HCT116 (cell line): Measurements from ENCODE around the gene ACER3. TPM values are rescaled to one million over a fixed set of nuclear protein-coding genes. Genes with fewer than 3 reads are reported as not detected.

Experiments
- ATAC-seq: fragments of 200-7000 bp; cut with Tn5 transposase; 2 replicates; pipeline ENCODE4 v1.9.1; 2020; ENCODE audit warnings: mild to moderate bottlenecking, moderate library complexity
- BruUV-seq: library from RNA; stranded (reverse); fragments of 400-500 nt; replicated peaks from 2 replicates; lab custom pipeline; 2021; lab: Mats Ljungman, UMichigan
- CTCF ChIA-PET: fragments of 300-600 bp; sonication (Branson Sonifier 250); formaldehyde crosslinking; loops from one replicate; lab custom pipeline; 2021; ENCODE audit warnings: antibody characterized with exemption; lab: Charles Lee
- POLR2A ChIA-PET: fragments of 300-600, 350-600 bp; sonication (Branson Sonifier 250); formaldehyde crosslinking; loops from one replicate; lab custom pipeline; 2021; ENCODE audit warnings: antibody characterized with exemption; lab: Charles Lee
- RAD21 ChIA-PET, 2 experiments: fragments of 300-600 bp; sonication (Branson Sonifier 250); formaldehyde crosslinking; loops; one replicate each; lab custom pipeline; 2023; ENCODE audit warnings: low total read pairs in 2 of 2; ENCODE audit not compliant: uncharacterized antibody in 2 of 2, unreplicated experiment in 2 of 2, low non-redundant PET in 1 of 2; lab: Charles Lee
- DNase-seq: peaks from one replicate; pipeline ENCODE4 v3.0.0-alpha.2; 2010; ENCODE audit warnings: low read depth, low spot score
- H2AFZ ChIP-seq: fragments of 200-600 bp; shearing (Covaris generic), sonication (generic); 2 replicates; pipeline ENCODE4 v1.6.1; 2017; ENCODE audit warnings: low read depth, mixed run types, mixed read lengths, antibody characterized with exemption, low read length; ENCODE audit not compliant: poor library complexity, severe bottlenecking
- H3K27ac ChIP-seq: 2 replicates; pipeline ENCODE4 v1.5.1; 2012; ENCODE audit warnings: low read depth, low read length
- H3K27me3 ChIP-seq: fragments of 200-600 bp; sonication (generic); 2 replicates; pipeline ENCODE4 v1.6.1; 2016; ENCODE audit warnings: mixed run types, low read length, mixed read lengths; ENCODE audit not compliant: insufficient read depth
- H3K36me3 ChIP-seq, 2 experiments: fragments of 200-500 bp in 1 of 2; fragments of 200-600 bp in 1 of 2; sonication (Bioruptor generic) in 1 of 2; sonication (generic) in 1 of 2; 2 replicates each; pipeline versions ENCODE4 v1.5.1 to v1.6.1; 2014 to 2016; ENCODE audit warnings: low read length in 2 of 2, inconsistent platforms in 1 of 2, mixed read lengths in 1 of 2, mixed run types in 1 of 2; ENCODE audit not compliant: insufficient read depth in 2 of 2, control insufficient read depth in 1 of 2
- H3K4me1 ChIP-seq, 2 experiments: fragments of 200-600 bp in 1 of 2; sonication (generic) in 1 of 2; 2 replicates each; pipeline versions ENCODE4 v1.5.1 to v1.6.1; 2012 to 2017; ENCODE audit warnings: low read length in 2 of 2, inconsistent platforms in 1 of 2, mild to moderate bottlenecking in 1 of 2, mixed read lengths in 1 of 2, mixed run types in 1 of 2, moderate library complexity in 1 of 2; ENCODE audit not compliant: insufficient read depth in 2 of 2, control insufficient read depth in 1 of 2
- H3K4me2 ChIP-seq: fragments of 200-600 bp; sonication (generic); 2 replicates; pipeline ENCODE4 v1.6.1; 2017; ENCODE audit warnings: mixed run types, low read length, mixed read lengths
- H3K4me3 ChIP-seq, 2 experiments: fragments of 200-600 bp in 1 of 2; sonication (generic) in 1 of 2; replicated peaks in 1 of 2; 2 replicates each; pipeline ENCODE4 v1.5.1; 2011 to 2016; ENCODE audit warnings: low read length in 2 of 2, control low read depth in 1 of 2, low read depth in 1 of 2, mild to moderate bottlenecking in 1 of 2, mixed read lengths in 1 of 2, mixed run types in 1 of 2
- H3K79me2 ChIP-seq: fragments of 200-600 bp; sonication (generic); 2 replicates; pipeline ENCODE4 v1.6.1; 2017; ENCODE audit warnings: mild to moderate bottlenecking, mixed run types, low read length, moderate library complexity, mixed read lengths; ENCODE audit not compliant: insufficient read depth
- H3K9ac ChIP-seq: fragments of 200-600 bp; sonication (generic); 2 replicates; pipeline ENCODE4 v1.6.1; 2016; ENCODE audit warnings: low read length, mixed read lengths
- H3K9me2 ChIP-seq: fragments of 200-600 bp; sonication (generic), shearing (Covaris generic); 2 replicates; pipeline ENCODE4 v1.6.1; 2017; ENCODE audit warnings: mixed run types, mild to moderate bottlenecking, moderate library complexity; ENCODE audit not compliant: insufficient read depth
- H3K9me3 ChIP-seq, 2 experiments: fragments of 200-500 bp in 1 of 2; fragments of 200-600 bp in 1 of 2; sonication (Bioruptor generic) in 1 of 2; sonication (generic) in 1 of 2; 2 replicates each; pipeline ENCODE4 v1.6.1; 2014 to 2017; ENCODE audit warnings: low read length in 2 of 2, mixed read lengths in 2 of 2, inconsistent platforms in 1 of 2, low read depth in 1 of 2, mild to moderate bottlenecking in 1 of 2, mixed run types in 1 of 2, moderate library complexity in 1 of 2; ENCODE audit not compliant: control insufficient read depth in 1 of 2, insufficient read depth in 1 of 2
- H4K20me1 ChIP-seq: fragments of 200-600 bp; sonication (generic), shearing (Covaris generic); 2 replicates; pipeline ENCODE4 v1.6.1; 2017; ENCODE audit warnings: mixed run types, mild to moderate bottlenecking, moderate library complexity; ENCODE audit not compliant: insufficient read depth
- CBX3 ChIP-seq: IDR thresholded peaks from 2 replicates; pipeline ENCODE4 v1.6.1; 2012; ENCODE audit warnings: low read depth
- CEBPB ChIP-seq: IDR thresholded peaks from 2 replicates; pipeline ENCODE4 v1.6.1; 2012; ENCODE audit warnings: low read depth
- EGR1 ChIP-seq: IDR thresholded peaks from 2 replicates; pipeline ENCODE4 v1.6.1; 2012; ENCODE audit warnings: low read depth
- ELF1 ChIP-seq: IDR thresholded peaks from 2 replicates; pipeline ENCODE4 v1.6.1; 2012; ENCODE audit warnings: low read depth, borderline replicate concordance
- EZH2 ChIP-seq: fragments of 200-600 bp; sonication (generic); IDR thresholded peaks from 2 replicates; pipeline ENCODE4 v1.6.1; 2017; ENCODE audit warnings: antibody characterized with exemption, mixed run types
- EZH2phosphoT487 ChIP-seq: fragments of 200-600 bp; IDR thresholded peaks from 2 replicates; pipeline ENCODE4 v1.6.1; 2018; ENCODE audit warnings: antibody characterized with exemption, borderline replicate concordance
- POLR2A ChIP-seq: IDR thresholded peaks from 2 replicates; pipeline ENCODE4 v1.7.0; 2011; ENCODE audit warnings: borderline replicate concordance; ENCODE audit not compliant: insufficient read depth, insufficient read length; ENCODE audit errors: extremely low read depth
- RAD21 ChIP-seq: IDR thresholded peaks from 2 replicates; pipeline ENCODE4 v1.6.1; 2012; ENCODE audit warnings: low read depth, mild to moderate bottlenecking
- SIN3A ChIP-seq: IDR thresholded peaks from 2 replicates; pipeline ENCODE4 v1.6.1; 2012; ENCODE audit warnings: low read depth
- SRF ChIP-seq: IDR thresholded peaks from 2 replicates; pipeline ENCODE4 v1.6.1; 2012; ENCODE audit warnings: low read depth
- ZFX ChIP-seq: fragments of 450-650 bp; IDR thresholded peaks from 2 replicates; pipeline ENCODE4 v1.6.1; 2017
- intact Hi-C: fragments of 100-400 bp; cut with micrococcal nuclease; formaldehyde crosslinking; loops from 2 replicates; pipeline ENCODE4 v1.10.0; 2022
- total RNA-seq: library from RNA; stranded (reverse); gene quantifications from one replicate; pipeline ENCODE4 v1.2.1, GENCODE V29; 2021; ENCODE audit not compliant: unreplicated experiment
- TF ChIP-seq, protein P1 (sequence below): IDR thresholded peaks from 2 replicates; pipeline ENCODE4 v1.6.1; 2012; ENCODE audit warnings: low read depth

Gene ACER3
- total RNA-seq, 1 experiment from 2014 or later = 19.1 TPM

DNA sequence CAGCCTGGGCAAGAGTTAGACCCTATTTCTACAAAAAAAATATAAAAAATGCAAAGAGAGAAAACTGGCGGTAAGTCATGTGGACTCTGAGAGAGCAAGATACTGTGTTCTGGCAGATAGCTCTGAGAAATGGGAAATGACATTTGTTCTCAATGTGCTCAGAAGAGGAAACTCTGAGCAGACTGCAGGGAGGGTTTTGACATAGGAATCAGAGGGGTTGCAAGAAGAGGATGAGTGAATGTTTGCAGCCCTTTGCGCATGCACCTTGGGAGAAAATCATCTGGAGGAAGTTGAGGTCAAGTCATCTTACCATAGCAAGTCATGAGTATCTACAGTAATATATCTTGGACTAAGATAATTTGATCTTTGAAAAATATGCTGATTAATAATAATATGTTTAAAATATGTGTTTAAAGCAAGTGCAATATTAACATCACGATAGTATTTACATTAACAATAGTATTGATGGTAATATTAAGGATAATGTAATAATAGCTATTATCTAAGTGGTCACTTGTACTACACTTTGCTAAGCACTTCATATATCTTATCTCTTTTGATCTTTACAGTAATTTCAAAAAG is 2.6 kb downstream of the ACER3 start:
- Histone ChIP-seq H3K79me2 (peaks cover 34% of the 10 kb centered on the region), H3K4me1 (peaks cover 7 to 16% of the 10 kb centered on the region in 2 experiments), H3K27ac (no peak overlapping the region), H3K9ac (no peak overlapping the region), H2AFZ (no peak overlapping the region), H3K27me3 (no peaks in the 10 kb centered on the region), H4K20me1 (no peaks in the 10 kb centered on the region), H3K36me3 (no peaks in the 10 kb centered on the region), H3K4me2 (no peak overlapping the region), H3K4me3 (no peak overlapping the region), H3K9me2 (no peaks in the 10 kb centered on the region), H3K9me3 (no peaks in the 10 kb centered on the region)
- TF ChIP-seq SRF = no peak
- no peak for TF ChIP-seq CBX3
- TF ChIP-seq EGR1 = no peak
- TF ChIP-seq ELF1 = no peak
- ChIA-PET CTCF (no interaction called here), RAD21 (no interaction called here), POLR2A (no interaction called here)
- no peak for DNase-seq
- intact Hi-C loops = no loop called here
- BruUV-seq = no TSS peak
- ATAC-seq = no peak

DNA sequence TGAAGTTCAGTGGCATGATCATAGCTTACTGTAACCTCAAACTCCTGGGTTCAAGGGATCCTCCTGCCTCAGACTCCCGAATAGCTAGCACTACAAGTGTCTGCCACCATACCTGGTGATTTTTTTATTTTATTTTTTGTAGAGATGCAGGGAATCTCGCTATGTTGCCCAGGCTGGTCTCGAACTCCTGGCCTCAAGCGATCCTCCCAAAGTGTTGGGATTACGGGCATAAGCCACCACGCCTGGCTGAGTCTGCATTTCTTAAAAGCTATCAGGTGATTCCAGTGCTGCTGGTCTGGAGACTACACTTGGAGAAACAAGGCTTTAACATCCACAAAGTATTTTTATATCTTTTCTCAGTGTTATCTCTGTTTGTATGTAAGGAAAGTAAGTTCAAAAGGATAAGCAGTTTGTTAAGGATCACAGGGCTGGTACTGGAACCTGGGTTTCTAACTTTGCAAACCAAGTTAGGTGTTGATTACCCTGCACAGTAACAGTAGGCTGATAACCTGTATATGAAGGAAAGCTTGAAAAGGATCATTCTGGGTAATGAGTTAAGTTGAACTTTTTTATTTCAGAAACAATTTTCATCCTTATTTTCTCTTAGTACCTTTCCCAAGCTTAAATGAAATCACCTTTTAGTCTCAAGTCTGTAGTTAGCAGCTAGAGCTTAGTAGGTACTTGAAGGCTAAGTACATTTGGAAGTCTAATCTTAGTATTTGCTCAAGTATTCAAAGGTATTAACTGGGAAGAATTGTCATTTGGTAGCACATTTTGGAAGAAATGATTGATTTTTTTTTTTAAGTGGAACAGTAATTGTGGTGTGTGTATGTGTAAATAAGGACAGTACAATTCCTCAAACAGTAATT is 12.5 kb downstream of the ACER3 start:
- H3K9ac ChIP-seq = no peak overlapping the region
- ATAC-seq = no peak
- no peak overlapping the region for H3K27ac ChIP-seq
- H3K4me3 ChIP-seq = no peak overlapping the region
- no peaks in the 10 kb centered on the region; the same call in 1 of the 2 replicates for H4K20me1 ChIP-seq
- ChIA-PET POLR2A (interaction anchor here (0.8 kb wide), 1 partner anchor 14 kb away, joined by 3 read pairs; no protein-coding TSS in a partner anchor), RAD21 (no interaction called here), CTCF (interaction anchor here (1.0 to 1.7 kb wide), 3 partner anchors 46 to 151 kb away, joined by 3 to 4 read pairs (median 3); no protein-coding TSS in a partner anchor)
- no peaks in the 10 kb centered on the region for H3K9me3 ChIP-seq
- H3K36me3 ChIP-seq = no peaks in the 10 kb centered on the region
- DNase-seq = no peak
- no peaks in the 10 kb centered on the region for H3K4me1 ChIP-seq
- no TSS peak for BruUV-seq
- H3K79me2 ChIP-seq = peaks cover 18% of the 10 kb centered on the region
- H3K9me2 ChIP-seq = no peaks in the 10 kb centered on the region
- intact Hi-C loops = no loop called here
- no peak overlapping the region for H3K4me2 ChIP-seq
- no peaks in the 10 kb centered on the region for H3K27me3 ChIP-seq
- H2AFZ ChIP-seq = no peak overlapping the region
- TF ChIP-seq ZFX (no peak), SIN3A (no peak), EZH2 (no peak), EGR1 (no peak), POLR2A (no peak), RAD21 (no peak), CEBPB (no peak), CBX3 (no peak), EZH2phosphoT487 (no peak)
- TF ChIP-seq, protein P1, sequence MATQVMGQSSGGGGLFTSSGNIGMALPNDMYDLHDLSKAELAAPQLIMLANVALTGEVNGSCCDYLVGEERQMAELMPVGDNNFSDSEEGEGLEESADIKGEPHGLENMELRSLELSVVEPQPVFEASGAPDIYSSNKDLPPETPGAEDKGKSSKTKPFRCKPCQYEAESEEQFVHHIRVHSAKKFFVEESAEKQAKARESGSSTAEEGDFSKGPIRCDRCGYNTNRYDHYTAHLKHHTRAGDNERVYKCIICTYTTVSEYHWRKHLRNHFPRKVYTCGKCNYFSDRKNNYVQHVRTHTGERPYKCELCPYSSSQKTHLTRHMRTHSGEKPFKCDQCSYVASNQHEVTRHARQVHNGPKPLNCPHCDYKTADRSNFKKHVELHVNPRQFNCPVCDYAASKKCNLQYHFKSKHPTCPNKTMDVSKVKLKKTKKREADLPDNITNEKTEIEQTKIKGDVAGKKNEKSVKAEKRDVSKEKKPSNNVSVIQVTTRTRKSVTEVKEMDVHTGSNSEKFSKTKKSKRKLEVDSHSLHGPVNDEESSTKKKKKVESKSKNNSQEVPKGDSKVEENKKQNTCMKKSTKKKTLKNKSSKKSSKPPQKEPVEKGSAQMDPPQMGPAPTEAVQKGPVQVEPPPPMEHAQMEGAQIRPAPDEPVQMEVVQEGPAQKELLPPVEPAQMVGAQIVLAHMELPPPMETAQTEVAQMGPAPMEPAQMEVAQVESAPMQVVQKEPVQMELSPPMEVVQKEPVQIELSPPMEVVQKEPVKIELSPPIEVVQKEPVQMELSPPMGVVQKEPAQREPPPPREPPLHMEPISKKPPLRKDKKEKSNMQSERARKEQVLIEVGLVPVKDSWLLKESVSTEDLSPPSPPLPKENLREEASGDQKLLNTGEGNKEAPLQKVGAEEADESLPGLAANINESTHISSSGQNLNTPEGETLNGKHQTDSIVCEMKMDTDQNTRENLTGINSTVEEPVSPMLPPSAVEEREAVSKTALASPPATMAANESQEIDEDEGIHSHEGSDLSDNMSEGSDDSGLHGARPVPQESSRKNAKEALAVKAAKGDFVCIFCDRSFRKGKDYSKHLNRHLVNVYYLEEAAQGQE = no peak
